ENCODE results near the gene DACT1. TPM values are rescaled to one million over a fixed set of nuclear protein-coding genes. Genes with fewer than 3 reads are reported as not detected.

Gene DACT1
- total RNA-seq, 1 experiment from 2014 or later, result not detected

GRCh38 chr14:58607131-58607951 is 30.4 kb upstream of the DACT1 start:
- no peak overlapping the region for H3K4me3 Mint-ChIP-seq (ENCODE audit: low read depth, unreplicated experiment)
- no peaks in the 10 kb centered on the region for H3K9me3 Mint-ChIP-seq (ENCODE audit: low read depth, unreplicated experiment)
- H3K27ac Mint-ChIP-seq (ENCODE audit: unreplicated experiment), result no peak overlapping the region
- TF ChIP-seq, protein P1, sequence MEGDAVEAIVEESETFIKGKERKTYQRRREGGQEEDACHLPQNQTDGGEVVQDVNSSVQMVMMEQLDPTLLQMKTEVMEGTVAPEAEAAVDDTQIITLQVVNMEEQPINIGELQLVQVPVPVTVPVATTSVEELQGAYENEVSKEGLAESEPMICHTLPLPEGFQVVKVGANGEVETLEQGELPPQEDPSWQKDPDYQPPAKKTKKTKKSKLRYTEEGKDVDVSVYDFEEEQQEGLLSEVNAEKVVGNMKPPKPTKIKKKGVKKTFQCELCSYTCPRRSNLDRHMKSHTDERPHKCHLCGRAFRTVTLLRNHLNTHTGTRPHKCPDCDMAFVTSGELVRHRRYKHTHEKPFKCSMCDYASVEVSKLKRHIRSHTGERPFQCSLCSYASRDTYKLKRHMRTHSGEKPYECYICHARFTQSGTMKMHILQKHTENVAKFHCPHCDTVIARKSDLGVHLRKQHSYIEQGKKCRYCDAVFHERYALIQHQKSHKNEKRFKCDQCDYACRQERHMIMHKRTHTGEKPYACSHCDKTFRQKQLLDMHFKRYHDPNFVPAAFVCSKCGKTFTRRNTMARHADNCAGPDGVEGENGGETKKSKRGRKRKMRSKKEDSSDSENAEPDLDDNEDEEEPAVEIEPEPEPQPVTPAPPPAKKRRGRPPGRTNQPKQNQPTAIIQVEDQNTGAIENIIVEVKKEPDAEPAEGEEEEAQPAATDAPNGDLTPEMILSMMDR (IDR thresholded peaks at IDR 0.05; ENCODE audit: unreplicated experiment), result no peak
- CTCF ChIA-PET, result no interaction called here
- H3K36me3 Mint-ChIP-seq (ENCODE audit: insufficient read depth, unreplicated experiment), result no peaks in the 10 kb centered on the region
- intact Hi-C loops (cut with micrococcal nuclease; ENCODE audit: unreplicated experiment), result no loop called here
- H3K27me3 Mint-ChIP-seq (ENCODE audit: unreplicated experiment), result peaks cover 32% of the 10 kb centered on the region
- H3K4me1 Mint-ChIP-seq (ENCODE audit: low read depth, unreplicated experiment), result no peaks in the 10 kb centered on the region
- no peak for DNase-seq
- no TSS peak for BruUV-seq (replicated peaks)

DNA sequence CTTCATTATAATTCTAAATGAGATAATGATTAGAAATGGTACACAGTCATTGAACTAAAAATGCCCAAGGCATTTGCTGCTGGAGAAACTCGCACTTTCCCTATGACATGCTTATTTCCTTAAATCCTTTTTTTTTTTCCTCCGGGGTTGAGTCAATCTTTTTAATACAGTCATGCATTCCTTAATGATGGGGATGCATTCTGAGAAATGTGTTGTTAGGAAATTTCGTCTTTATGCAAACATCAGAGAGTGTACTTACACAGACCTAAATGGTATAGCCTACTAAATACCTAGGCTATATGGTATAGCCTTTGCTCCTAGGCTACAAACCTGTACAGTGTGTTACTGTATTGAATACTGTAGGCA is 29.8 kb upstream of the DACT1 start:
- Mint-ChIP-seq H3K9me3 (ENCODE audit: low read depth, unreplicated experiment) (no peaks in the 10 kb centered on the region), H3K27me3 (ENCODE audit: unreplicated experiment) (peaks cover 32% of the 10 kb centered on the region), H3K4me3 (ENCODE audit: low read depth, unreplicated experiment) (no peak overlapping the region), H3K4me1 (ENCODE audit: low read depth, unreplicated experiment) (no peaks in the 10 kb centered on the region), H3K36me3 (ENCODE audit: insufficient read depth, unreplicated experiment) (no peaks in the 10 kb centered on the region), H3K27ac (ENCODE audit: unreplicated experiment) (no peak overlapping the region)
- CTCF ChIA-PET, result no interaction called here
- DNase-seq, result no peak
- intact Hi-C loops (cut with micrococcal nuclease; ENCODE audit: unreplicated experiment), result no loop called here
- TF ChIP-seq, protein P1 (IDR thresholded peaks at IDR 0.05; ENCODE audit: unreplicated experiment), result no peak
- BruUV-seq (replicated peaks), result no TSS peak

GRCh38 chr14:58617619-58618018 is 20.1 kb upstream of the DACT1 start:
- no peak overlapping the region for H3K4me3 Mint-ChIP-seq (ENCODE audit: low read depth, unreplicated experiment)
- CTCF ChIA-PET, result no interaction called here
- H3K27me3 Mint-ChIP-seq (ENCODE audit: unreplicated experiment), result peaks cover 19% of the 10 kb centered on the region
- no peaks in the 10 kb centered on the region for H3K4me1 Mint-ChIP-seq (ENCODE audit: low read depth, unreplicated experiment)
- H3K9me3 Mint-ChIP-seq (ENCODE audit: low read depth, unreplicated experiment), result no peaks in the 10 kb centered on the region
- intact Hi-C loops (cut with micrococcal nuclease; ENCODE audit: unreplicated experiment), result no loop called here
- TF ChIP-seq, protein P1 (IDR thresholded peaks at IDR 0.05; ENCODE audit: unreplicated experiment), result no peak
- BruUV-seq (replicated peaks), result no TSS peak
- no peaks in the 10 kb centered on the region for H3K36me3 Mint-ChIP-seq (ENCODE audit: insufficient read depth, unreplicated experiment)
- H3K27ac Mint-ChIP-seq (ENCODE audit: unreplicated experiment), result no peak overlapping the region
- DNase-seq, result no peak

DNA sequence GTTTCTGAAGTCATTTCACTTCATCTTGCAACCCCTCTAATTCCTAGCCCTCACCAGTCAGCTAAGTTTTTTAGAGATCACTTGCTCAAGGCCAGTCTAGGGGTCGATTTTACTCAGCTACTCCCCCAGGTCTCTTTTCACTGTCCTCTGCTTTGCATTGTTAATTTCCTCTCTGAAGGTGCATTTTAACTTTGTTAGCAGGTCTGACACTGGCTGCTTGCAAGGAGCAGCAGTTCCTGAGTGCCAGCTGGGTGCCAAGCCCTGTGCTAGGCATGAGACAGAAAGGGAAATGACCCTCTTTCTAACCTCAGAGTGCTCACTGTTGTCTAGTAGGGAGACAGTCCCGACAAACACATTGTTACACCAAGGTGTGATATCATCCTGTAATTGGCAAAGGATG is 17.8 kb upstream of the DACT1 start:
- Mint-ChIP-seq H3K4me1 (ENCODE audit: low read depth, unreplicated experiment) (no peaks in the 10 kb centered on the region), H3K27ac (ENCODE audit: unreplicated experiment) (no peak overlapping the region), H3K27me3 (ENCODE audit: unreplicated experiment) (peaks cover 18% of the 10 kb centered on the region), H3K4me3 (ENCODE audit: low read depth, unreplicated experiment) (no peak overlapping the region), H3K36me3 (ENCODE audit: insufficient read depth, unreplicated experiment) (no peaks in the 10 kb centered on the region), H3K9me3 (ENCODE audit: low read depth, unreplicated experiment) (no peaks in the 10 kb centered on the region)
- CTCF ChIA-PET, result no interaction called here
- BruUV-seq (replicated peaks), result no TSS peak
- intact Hi-C loops (cut with micrococcal nuclease; ENCODE audit: unreplicated experiment), result no loop called here
- TF ChIP-seq, protein P1 (IDR thresholded peaks at IDR 0.05; ENCODE audit: unreplicated experiment), result no peak
- no peak for DNase-seq
